A673 (cell line): ENCODE measurements around the gene MCAT.
"Not testable (repeated sequence)": the region's sequence is repeated elsewhere in the genome, so short reads cannot be mapped to it uniquely, and the experiment has no call there.

Experiments
- CTCF ChIP-seq: fragments of 300-800, 200-600 bp; sonication (generic); conservative IDR thresholded peaks from 2 replicates; pipeline ENCODE4 v1.5.1; 2017; ENCODE audit warnings: low read depth, mild to moderate bottlenecking, antibody characterized with exemption, low read length, moderate library complexity, mixed read lengths
- EZH2 ChIP-seq: fragments of 200-600 bp; sonication (generic); IDR thresholded peaks from 2 replicates; pipeline ENCODE4 v1.6.1; 2017; ENCODE audit warnings: borderline replicate concordance, low read depth, mild to moderate bottlenecking, mixed read lengths, antibody characterized with exemption, low read length; ENCODE audit not compliant: poor library complexity, severe bottlenecking

GRCh38 chr22:43146332-43146731, 3.1 kb upstream of the MCAT start:
- not testable (repeated sequence) for TF ChIP-seq CTCF, EZH2
